DMS114 treated with DMSO at 0.1 percent for 48 hours (cell line): ENCODE measurements around the gene NXPH3.

ENCODE experiments used
- DNase-seq: peaks from one replicate; lab custom pipeline; 2025; ENCODE audit not compliant: unreplicated experiment; lab: John Stamatoyannopoulos, UW

NXPH3 gene

DNA sequence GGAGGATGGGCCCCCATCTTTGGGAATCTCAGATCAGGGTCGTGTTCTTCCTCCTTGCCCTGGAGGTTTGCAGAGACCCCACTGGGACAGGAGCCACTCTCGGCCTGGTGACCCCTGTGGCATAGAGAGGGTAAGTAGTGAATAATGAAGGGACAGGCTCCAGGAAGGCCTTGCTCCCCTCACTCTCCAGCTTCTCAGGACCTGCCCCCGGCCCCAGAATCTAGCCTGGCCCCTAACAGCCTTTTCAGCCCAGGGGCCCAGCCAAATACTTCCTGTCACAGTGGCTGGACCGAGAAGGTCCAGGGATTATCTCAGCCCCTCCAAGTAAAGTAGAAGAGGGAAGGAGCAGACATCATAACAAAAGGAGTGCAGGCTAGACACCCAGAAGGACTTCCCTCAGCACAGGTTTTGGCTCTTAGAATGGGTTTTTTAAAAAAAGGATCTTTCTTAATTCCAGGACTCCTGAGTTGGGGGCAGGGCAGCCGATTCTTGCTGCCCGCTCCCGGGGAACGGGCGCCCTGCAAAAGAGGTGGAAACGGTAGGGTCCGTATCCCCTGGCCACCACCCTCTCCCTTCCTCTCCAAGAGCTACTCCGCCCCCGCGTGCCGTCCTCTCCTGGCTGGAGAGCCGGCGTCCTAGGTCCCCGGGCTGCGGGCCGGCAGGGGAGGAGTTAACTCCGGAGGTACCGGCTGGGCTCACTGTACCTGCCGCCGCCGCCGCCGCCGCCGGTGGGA is 559 bp upstream of the NXPH3 start:
- DNase-seq, result no peak

DNA sequence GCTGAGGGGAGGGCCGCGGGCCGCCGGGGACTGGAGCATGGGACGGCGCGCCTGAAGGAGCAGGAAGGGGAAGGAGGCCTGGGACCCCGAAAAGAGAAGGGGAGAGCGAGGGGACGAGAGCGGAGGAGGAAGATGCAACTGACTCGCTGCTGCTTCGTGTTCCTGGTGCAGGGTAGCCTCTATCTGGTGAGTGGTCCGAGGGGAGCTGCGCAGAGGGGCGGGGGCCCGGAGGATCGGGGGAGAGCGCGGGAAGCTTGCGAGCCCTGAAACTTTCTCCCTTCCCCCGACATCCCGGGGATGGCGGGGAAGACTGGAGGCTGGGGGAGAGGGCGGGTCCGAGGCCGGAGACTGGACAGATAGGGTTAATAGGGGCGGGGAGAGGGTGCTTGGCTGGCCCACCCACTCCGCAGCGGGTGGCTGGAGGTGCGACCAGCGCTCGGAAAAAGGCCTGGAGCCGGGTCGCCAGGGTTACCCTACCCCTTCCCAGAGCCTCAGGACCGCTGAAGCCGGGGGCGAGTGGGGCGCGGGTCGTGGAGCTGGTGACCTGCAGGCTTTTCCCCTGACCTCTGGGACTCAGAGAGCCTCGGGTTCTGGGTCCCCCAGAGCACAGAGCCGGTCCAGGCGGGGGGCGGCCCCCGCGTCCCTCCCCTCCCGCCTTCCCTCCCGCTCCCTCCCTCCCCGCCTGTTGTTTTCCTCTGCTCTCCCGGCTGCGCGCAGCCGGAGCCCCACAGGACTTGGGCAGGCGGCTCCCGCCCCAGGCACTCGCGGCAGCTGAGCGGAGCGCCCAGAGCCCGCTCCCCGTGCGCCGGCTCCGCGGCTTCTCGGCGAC is 631 bp downstream of the NXPH3 start:
- peak; percentile 11 for DNase-seq

DNA sequence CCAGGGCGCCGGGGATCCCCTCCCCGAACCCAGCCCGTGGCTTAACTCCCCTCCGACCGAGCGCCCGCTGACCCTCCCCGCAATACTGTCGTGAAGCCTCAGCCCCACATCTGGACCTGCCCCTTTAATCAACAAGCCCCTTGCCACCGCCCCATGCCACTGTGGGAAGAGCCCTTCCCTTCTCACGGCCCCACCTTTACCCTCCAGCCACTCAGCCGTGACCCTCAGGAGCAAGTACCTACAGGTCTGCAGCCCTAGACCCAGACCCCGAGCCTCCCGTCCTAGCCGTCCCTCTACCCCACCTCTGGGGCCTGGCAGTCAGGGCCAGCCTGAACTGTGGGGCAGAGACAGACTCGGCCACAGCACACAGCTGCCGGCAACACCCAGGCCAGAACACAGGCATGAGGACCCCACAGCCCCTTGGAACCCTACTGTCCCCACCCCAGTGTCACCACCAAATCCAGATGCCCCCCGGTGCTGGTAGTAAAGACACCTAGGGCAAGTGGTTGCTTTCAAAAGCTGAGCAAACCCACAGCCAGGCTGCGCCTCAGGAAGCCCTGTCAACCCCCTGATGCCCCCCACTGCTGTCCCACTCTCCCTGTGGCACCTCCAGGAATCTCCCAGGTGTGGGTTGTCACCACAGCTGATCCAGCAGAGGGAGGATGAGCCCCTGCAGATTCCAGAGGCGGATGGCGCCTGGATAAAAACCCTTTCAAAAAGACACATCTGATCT is 1.4 kb downstream of the NXPH3 start:
- no peak for DNase-seq

DNA sequence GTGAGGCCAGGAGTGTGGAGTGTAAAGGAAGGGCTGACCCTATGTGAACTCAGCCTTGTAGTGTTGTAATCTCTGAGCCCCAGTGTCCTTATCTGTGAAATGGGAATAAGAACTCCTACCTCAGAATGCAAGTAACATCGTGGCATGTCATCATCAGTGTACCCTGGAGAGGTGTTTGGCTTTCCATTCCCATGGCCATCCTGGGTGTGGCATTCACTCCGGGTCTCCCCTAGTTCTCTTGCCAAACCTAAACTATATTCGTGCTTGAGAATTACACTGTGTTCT is 1.9 kb downstream of the NXPH3 start:
- no peak for DNase-seq

DNA sequence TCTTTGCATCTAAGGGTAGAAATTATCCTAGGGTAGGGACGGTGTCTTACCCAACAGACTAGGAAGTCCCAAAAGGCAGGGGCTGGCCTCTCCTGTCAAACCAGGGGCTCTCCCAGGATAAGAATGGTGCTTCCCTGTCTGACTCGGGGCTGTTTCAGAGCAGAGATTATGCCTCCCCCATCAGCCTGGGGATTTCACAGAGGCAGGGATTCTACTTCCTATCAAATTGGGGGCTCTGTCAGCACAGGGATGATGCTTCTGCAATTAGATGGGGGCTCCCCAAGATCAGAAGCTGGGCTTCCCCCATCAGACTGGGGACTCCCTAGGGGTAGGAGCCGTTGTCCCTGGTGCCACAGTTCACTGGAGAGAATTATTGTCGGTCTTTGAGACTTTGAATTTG is 2.3 kb downstream of the NXPH3 start:
- DNase-seq, result no peak

DNA sequence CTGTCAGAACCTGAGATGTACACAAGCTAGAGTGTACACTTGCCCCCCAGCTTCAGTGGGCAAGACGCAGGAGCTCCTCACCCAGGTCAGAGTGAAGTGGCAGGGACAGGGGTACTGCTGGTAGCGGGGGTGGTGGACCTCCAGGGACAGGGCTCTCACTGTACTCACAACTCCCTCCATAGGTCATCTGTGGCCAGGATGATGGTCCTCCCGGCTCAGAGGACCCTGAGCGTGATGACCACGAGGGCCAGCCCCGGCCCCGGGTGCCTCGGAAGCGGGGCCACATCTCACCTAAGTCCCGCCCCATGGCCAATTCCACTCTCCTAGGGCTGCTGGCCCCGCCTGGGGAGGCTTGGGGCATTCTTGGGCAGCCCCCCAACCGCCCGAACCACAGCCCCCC is 2.7 kb downstream of the NXPH3 start:
- no peak for DNase-seq

DNA sequence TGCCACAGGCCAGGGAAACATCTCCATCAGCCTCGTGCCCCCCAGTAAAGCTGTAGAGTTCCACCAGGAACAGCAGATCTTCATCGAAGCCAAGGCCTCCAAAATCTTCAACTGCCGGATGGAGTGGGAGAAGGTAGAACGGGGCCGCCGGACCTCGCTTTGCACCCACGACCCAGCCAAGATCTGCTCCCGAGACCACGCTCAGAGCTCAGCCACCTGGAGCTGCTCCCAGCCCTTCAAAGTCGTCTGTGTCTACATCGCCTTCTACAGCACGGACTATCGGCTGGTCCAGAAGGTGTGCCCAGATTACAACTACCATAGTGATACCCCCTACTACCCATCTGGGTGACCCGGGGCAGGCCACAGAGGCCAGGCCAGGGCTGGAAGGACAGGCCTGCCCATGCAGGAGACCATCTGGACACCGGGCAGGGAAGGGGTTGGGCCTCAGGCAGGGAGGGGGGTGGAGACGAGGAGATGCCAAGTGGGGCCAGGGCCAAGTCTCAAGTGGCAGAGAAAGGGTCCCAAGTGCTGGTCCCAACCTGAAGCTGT is 3.4 kb downstream of the NXPH3 start:
- no peak for DNase-seq

DNA sequence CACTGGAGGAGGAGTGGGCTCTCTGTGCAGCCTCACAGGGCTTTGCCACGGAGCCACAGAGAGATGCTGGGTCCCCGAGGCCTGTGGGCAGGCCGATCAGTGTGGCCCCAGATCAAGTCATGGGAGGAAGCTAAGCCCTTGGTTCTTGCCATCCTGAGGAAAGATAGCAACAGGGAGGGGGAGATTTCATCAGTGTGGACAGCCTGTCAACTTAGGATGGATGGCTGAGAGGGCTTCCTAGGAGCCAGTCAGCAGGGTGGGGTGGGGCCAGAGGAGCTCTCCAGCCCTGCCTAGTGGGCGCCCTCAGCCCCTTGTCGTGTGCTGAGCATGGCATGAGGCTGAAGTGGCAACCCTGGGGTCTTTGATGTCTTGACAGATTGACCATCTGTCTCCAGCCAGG is 3.9 kb downstream of the NXPH3 start:
- no peak for DNase-seq

DNA sequence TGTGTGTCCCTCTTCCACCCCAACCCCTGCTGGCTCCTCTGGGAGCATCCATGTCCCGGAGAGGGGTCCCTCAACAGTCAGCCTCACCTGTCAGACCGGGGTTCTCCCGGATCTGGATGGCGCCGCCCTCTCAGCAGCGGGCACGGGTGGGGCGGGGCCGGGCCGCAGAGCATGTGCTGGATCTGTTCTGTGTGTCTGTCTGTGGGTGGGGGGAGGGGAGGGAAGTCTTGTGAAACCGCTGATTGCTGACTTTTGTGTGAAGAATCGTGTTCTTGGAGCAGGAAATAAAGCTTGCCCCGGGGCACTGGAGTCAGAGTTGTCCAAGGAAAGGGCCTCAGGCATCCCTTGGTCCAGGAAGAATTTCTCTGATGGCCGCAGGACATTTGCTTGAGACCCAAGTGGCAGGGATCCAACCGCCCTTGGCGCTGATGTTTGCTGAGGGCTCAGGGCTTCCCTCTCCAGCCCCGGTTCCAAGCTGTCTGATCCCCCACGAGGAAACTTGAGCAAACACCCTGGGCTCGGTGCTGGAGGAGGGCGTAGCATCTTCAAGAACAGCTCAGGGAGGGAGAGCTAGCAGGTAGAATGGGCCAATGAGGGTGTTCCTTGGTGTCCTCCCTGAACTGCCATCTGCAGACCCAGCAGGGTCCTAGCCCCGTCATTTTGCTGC is 4.5 kb downstream of the NXPH3 start:
- no peak for DNase-seq

DNA sequence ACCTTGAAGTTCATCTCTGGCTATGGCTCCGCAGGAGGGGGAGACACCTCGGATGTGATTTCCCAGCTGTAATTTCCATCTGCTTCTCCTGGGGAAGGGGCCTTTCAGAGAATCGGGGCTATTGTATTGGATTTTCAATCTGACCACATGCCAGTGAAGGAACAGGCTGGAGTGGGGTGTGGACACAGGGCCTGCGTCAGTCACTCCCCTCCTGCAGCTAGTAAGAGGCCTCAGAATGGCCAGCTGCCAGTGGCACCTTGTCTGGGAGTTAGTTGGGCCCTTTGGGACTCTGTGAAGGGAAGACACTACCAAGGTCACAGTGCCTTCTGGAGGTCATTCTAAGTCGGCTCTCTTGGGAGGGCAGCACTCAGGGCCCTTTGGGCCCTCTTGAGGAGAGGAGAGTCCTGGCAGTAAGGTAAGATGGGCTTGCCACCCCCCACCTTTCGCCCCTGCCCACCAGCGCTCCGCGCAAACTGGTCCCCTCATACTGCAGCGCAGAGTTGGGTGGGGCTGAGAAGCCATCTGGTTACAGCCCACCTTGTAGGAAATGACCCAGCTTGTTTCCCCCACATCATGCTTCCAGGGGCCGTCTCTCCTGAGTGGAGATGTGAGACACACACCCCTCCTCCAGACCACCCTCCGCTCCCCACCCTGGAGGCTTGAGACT is 5.4 kb downstream of the NXPH3 start:
- no peak for DNase-seq

DNA sequence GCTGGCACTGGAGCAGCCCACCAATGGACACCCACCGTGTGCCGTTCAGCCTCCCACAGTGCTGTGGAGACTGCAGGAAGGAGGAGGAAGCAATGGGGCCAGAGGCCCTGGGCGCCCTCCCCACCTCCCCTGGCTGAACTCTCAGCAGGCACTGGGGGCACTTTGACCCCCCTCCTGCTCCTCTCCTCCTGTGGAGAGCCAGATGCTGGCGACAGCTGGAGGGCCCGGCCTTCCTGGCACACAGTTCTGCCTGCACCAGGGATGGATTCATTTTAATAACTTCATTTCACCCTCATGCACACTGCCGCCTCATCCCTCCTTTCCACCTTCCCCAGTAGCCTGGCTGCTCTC is 6.0 kb downstream of the NXPH3 start:
- no peak for DNase-seq

DNA sequence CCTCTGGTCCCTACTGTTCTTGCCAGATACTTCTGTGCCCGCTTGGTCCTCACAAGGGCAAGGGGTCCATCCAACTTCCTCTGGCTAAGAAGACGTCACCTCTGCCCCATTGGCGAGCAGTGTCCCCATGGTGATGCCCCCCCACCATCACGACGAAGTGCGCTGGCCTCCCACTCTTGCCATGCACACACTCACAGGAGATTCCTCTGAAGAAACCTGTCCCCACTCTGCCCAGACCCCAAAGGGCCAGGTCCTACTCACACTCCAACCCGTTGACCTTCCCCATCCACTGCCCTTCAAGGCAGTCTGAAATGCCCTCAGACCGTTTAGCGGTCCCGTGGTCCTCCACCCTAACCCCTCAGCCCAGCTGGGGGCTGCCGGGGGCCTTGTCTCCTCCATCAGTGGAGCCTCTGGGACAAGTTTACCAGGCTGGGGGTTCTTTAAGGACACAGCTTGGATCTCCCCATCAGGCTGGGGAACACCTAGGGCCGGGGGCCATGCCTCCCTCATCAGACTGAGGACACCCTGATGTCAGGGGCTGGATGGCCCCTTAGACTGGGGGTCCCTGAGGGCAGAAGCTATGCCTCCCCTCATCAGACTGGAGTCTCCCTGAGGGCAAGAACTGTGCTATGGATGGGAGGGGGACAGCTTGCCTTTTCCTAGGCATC is 6.5 kb downstream of the NXPH3 start:
- no peak for DNase-seq

DNA sequence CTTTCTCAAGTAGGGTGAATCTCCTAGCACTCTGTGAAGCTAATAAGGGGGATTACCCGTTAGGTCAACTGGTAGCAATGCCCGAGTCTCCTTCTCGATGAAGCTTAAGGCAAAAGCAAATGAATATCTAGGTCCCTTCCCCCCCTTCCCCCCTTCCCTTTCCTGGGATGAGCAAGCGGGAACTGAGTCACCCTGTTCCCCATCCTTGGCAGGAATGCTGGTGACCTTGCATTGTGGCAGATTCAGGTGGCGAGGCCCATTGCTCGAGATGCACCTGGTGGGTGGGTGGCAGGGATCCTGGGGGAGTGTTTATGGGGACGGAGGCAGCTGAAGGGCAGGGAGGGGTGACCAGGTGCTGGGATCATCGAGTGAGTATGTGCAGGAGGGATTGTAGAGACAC is 7.1 kb downstream of the NXPH3 start:
- DNase-seq, result no peak

DNA sequence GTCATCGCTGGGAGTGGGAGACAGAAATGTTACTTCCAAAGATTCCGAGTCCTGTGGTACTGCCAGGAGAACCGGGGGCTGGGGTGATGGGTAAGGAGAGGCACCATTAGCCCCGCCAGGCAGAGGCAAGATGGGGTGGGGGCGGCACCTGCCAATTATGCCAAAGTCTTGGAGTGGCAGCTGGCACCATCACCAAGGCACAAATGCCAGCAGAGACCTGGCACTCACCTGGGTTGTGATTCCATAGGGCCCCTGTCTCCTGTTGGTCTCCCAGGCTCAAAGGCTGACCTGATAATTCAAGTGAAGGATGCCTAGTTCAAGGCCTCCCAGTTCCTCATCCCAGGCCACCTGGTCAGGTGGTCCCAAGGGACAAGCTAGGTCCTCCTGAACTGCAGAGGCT is 7.6 kb downstream of the NXPH3 start:
- no peak for DNase-seq

DNA sequence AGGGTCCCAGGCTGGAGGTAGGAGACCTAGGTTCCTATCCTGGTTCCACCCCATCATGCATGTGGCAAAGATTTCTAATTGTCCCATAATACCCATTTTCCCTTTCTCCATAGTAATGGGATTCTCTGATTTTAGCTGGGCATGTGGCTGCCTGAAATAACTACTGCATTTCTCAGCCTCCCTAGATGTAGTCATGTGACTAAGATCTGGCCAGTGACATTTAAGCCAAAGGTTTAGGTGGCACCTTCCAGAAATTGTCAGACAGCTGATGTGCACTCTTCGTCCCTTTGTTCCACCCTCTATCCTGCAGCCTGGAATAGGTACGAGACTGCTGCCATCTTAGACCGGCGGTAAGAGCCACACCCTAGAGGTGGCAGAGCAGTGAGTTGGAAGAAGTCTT is 8.2 kb downstream of the NXPH3 start:
- no peak for DNase-seq

DNA sequence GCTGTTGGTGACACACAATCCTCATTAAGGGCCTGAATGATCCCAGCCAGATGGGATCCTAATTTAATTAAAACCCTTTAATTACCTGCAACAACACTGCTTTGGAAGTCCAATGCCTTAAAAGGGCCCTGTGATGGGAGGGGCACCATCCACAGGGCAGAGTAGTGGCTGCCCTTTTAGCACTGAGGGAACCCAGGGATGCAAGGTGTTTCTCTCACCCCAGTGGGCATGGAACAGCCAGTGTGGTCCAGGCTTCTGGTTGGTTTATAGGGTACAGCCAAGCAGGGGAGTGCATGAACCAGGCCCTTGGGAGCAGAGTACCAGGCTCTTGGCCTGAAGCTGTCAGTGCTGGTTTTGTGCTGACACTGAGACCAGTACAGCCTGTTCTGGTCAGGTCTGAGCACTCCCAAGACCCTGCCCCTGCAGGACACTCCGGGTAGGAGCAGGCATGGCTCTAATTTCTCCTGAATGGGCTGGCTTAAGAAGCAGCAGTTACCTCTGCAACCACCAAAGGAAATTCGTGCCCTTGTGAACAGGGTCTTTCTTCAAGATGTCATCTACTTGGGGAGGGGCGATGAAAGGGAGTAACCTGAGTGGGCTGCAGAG is 9.9 kb downstream of the NXPH3 start:
- DNase-seq, result no peak

DNA sequence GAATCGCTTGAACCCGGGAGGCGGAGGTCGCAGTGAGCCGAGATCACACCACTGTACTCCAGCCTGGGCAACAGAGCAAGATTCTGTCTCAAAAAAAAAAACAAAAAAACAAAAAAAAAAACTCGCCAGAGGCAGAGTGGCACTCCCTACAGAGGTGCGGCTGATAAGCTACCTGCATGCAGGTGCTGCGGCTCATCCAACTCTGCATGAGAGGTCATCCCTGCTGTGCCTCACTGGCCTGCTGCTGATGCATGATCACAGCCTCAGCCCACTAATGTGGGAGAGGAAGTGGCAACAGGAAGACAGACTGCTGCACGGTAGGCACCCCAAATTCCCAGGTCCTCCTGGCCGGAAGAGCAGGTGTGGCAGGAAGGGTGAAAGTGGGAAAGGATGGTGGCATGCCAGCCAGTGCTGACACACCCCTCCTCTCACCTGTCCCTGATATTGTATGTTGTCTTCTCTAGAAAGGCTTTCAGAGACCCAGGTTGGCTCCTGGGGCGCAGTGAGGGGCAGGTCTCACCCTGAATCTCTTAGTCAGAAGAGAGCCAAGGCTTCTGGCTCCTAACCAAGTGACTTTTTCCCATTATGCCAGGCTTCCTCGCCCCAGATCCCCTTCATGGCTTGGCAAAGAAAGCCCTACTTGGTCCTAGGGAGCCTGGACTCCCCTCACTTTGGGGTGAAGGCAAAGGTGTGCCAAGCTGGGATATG is 11.8 kb downstream of the NXPH3 start:
- DNase-seq, result no peak

DNA sequence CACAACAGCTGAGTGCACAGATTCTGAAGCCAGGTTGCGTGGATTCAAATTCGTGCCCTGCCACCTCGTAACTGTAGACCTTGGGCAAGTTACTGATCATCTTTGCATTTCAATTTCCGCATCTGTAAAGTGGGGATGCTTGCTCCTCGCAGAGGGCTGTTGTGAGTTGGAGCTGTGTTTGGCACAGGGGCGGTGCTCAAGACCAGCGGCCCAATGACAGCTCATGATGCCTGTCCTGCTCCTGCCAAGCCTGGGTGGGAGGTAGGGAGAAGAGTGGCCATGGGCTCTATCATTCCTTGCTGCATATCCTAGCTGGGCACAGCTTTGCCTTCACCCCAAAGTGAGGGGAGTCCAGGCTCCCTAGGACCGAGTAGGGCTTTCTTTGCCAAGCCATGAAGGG is 12.6 kb downstream of the NXPH3 start:
- DNase-seq, result no peak
